ENCODE data around the gene KLF3.

Gene KLF3

DNA sequence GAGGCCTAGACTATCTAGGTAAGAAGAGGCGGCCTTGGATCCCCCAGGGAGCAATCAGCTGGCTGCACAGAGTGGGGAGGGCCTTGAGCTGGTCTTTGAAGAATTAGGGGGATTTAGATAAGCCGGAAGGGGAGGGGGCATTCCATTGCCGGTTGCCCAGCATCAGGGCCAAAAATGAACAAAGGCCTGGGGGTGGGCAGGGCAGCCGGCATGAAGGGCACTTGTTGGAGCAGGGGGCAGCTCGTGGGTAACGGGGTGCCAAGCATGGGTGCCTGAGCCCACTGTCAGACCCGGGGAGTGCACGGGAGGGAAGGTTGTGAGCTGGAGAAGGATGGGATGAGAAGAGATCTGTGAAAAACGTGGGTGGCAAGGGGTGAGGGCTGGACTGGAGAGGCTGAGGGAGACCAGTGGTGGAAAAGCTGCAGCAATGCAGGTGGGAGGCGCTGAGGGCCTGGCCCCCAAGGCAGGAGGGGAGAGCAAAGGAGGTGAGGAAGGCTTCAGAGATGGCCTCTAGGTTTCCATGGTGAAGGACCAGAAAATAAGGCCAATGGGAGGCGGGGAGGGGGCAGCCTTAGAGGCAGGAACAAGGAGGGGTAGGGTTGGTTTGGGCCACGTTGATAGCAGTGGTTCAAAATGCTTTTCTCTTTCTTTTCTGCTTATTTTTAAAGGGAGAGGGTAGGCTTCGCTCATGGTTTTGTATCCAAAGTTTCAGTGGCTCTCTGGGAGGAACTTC is 8.6 kb downstream of the KLF3 start:
- in situ Hi-C loops (cut with HindIII; ENCODE audit: low sequenced_read_pairs): no loop called here

- in situ Hi-C loops (cut with HindIII; ENCODE audit: low sequenced_read_pairs): no loop called here
Measured at GRCh38 chr4:38673130-38673978, 9.4 kb downstream of the KLF3 start.

GRCh38 chr4:38674258-38675144 is 10.5 kb downstream of the KLF3 start:
- in situ Hi-C loops (cut with HindIII; ENCODE audit: low sequenced_read_pairs): no loop called here

GRCh38 chr4:38675146-38676121 is 11.4 kb downstream of the KLF3 start:
- in situ Hi-C loops (cut with HindIII; ENCODE audit: low sequenced_read_pairs): no loop called here

DNA sequence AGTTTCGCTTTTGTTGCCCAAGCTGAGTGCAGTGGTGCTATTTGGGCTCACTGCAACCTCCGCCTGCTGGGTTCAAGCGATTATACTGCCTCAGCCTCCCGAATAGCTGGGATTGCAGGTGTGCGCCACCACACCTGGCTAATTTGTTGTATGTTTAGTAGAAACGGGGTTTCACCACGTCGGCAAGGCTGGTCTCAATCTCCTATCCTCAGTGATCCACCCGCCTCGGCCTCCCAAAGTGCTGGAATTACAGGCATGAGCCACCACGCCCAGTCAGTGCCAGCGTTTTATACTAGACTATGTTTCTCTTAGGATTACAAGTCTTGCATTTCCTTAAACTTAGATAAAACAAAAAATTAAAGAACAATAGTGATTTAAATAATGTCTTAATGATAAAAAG is 13.0 kb downstream of the KLF3 start:
- in situ Hi-C loops (cut with HindIII; ENCODE audit: low sequenced_read_pairs): no loop called here

DNA sequence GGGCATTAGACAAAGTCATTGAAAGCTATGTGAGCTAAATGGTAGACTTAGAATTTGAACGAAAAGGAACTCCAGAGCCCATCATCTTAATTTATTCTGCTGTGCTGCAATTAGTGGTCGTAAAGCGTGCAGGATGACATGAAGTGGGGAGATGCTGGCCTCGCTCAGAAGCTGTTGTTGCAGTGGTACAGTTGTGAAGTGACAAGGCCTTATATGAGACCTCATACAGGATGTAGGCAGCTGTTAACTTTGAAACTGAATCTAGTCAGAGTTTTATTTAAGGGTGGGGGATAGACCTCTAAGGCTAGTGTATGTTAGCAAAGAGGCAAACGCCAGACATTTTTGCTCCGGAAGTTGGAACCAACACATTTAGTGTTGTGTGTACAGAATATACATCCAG is 13.4 kb downstream of the KLF3 start:
- in situ Hi-C loops (cut with HindIII; ENCODE audit: low sequenced_read_pairs): no loop called here

GRCh38 chr4:38678078-38678477 is 14.1 kb downstream of the KLF3 start:
- in situ Hi-C loops (cut with HindIII; ENCODE audit: low sequenced_read_pairs): no loop called here

DNA sequence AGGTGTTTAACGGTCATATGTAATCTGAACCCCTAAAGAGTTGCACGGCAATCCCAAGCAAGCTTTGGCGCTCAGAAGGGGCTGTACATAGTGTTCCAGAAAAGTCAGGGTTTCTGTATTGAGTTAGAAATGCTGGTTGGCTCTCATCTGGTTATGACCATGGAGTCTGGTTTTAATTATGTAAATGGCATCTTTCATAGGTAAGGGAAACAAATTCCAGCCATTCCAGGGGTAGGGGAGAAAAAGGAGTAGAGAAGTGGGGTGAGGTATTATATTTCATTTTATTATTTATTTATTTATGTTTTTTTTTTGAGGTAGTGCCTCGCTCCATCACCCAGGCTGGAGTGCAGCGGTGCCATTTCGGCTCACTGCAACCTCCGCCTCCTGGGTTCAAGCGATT is 15.9 kb downstream of the KLF3 start:
- in situ Hi-C loops (cut with HindIII; ENCODE audit: low sequenced_read_pairs): loop anchor here (5.0 kb wide), 1 partner anchor 368 kb away; no protein-coding TSS in a partner anchor

GRCh38 chr4:38681281-38681991 is 17.4 kb downstream of the KLF3 start:
- in situ Hi-C loops (cut with HindIII; ENCODE audit: low sequenced_read_pairs): loop anchor here (5.0 kb wide), 1 partner anchor 369 kb away; no protein-coding TSS in a partner anchor

DNA sequence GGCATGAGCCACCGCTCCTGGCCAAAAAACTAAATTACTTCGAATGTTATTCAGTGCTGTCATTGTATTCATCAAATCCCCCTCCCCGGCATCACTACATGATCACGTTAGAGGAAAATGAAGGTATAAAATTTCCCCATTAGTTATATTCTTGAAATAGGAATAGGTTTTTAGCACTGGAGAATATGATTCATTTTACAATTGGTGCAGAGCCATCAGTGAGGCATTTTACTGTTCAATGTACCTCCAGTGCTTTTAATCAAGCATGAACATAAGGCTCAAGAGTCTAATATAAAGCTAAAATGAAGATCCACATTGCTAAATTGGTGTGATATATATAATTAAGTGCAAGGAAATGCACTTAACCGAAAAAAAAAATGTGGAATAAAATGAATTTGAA is 18.3 kb downstream of the KLF3 start:
- in situ Hi-C loops (cut with HindIII; ENCODE audit: low sequenced_read_pairs): loop anchor here (5.0 kb wide), 1 partner anchor 370 kb away; no protein-coding TSS in a partner anchor

DNA sequence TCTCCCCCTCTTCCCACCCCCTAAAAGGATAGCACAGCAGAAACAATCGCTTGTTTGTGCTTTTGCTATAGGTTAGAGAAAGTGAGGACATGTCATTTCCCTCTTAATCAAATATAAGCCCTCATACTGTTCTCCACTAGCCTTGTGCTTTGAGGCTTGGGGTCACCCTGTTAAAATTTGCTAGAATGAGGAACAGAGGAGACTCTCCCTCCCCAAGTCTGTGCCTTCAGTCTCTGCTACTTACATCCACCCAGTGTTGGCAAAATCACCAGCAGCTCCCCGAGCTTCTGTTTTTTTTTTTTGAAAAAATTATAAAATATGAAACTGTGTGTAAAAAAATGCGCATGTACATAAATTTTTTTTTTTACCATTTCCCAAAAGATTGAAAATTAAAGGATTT is 19.3 kb downstream of the KLF3 start:
- in situ Hi-C loops (cut with HindIII; ENCODE audit: low sequenced_read_pairs): loop anchor here (5.0 kb wide), 1 partner anchor 371 kb away; no protein-coding TSS in a partner anchor

GRCh38 chr4:38684271-38684670 is 20.3 kb downstream of the KLF3 start:
- in situ Hi-C loops (cut with HindIII; ENCODE audit: low sequenced_read_pairs): loop anchor here (5.0 kb wide), 1 partner anchor 372 kb away; no protein-coding TSS in a partner anchor

DNA sequence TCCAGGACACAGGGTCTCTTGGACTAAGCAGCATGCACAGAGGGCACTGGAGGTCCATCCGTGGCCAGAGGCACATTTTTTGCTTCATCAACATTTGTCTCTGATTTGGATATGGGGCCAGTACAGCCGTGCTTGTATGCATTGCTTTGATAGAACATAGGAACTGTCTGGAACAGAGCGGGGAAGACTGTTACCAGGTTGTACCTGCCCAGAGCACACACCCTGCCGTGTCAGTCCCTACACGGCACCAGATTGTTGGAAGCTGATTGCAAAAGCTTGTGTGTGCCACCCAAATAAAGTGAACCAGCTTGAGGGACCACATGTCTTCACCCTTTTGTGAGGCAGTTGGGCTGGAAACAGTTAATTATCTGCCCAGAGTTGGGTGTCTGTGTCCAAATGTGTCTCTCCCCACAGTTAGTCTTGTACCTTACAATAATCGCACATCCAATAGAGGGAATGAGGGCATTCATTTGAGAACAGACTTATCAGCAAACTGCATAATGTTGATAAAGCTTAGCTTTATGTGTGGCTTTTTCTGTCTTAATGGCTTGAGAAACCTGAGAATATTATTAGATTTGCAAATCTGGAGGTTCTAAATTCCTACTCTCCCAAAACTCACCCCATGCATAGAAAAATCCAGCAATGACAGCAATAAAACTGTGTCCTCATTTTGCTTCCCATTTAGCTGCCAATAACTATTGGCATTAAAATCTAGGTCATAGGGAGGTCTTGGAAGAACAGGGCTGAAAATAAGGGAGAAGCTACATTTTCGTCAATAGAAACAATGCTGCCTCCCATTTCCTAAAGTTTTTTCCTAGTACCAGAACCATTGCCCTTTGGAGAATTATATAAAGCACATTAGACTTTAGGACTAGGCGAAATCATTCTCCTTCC is 21.2 kb downstream of the KLF3 start:
- in situ Hi-C loops (cut with HindIII; ENCODE audit: low sequenced_read_pairs): loop anchor here (5.0 kb wide), 1 partner anchor 373 kb away; no protein-coding TSS in a partner anchor

DNA sequence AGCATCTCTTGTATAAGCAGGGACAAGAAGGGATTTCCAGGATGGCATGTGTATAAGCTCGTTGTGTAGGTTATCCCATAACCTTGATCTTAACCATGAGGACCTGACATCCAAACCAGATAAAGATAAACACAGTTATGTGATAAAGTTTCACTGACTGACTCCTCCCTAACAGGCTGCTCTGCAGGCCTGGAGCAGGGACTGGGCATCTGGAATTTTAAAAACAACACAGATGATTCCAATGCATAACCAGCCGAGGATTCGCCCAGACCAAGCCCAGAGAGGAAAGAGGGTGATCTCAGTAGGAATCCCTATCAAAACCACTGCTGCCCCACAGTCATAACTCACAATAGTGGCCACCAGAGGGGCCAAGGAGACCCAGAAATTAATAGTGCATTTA is 22.7 kb downstream of the KLF3 start:
- in situ Hi-C loops (cut with HindIII; ENCODE audit: low sequenced_read_pairs): no loop called here

- in situ Hi-C loops (cut with HindIII; ENCODE audit: low sequenced_read_pairs): no loop called here
Measured at GRCh38 chr4:38687571-38688011, 23.6 kb downstream of the KLF3 start.

- in situ Hi-C loops (cut with HindIII; ENCODE audit: low sequenced_read_pairs): no loop called here
Measured at GRCh38 chr4:38688676-38689355, 24.8 kb downstream of the KLF3 start.

DNA sequence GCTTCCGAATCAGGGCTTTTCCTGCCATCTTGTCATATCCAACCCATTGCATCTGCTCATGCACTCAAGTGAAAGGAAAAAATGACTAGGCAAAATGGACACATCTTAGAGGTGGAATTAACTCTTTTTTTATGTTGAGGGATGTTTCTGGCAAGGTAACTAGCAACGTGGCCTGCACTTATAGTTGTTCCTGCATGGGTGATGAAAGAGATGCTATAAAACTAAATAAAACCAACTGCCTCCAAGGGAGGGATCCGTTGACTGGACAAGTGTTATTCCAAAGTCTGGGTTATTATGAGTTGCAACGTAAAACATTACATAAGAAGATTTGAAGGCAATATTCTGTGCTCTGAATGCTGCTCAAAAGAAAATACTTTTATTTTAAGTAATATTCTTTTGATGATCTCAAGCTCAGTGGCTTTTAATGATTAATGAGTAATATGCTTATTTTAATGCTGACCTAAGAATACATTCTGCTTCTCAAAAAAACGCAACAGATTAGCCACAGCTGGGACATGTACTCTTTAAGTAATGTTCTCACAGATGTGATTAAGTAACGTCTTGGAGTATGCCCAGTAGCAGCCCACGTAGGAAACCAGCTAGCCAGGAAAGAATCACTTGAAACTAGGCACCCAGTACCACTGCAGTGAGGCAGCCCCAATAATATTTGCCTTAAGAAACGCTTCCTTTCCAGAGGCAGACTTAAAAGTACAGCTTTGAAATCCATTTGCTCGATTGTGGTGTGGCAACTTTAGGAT is 27.4 kb downstream of the KLF3 start:
- in situ Hi-C loops (cut with HindIII; ENCODE audit: low sequenced_read_pairs): no loop called here

All from endothelial cell of hepatic sinusoid (primary cell).